ENCODE results near the gene TRIM72. TPM values are rescaled to one million over a fixed set of nuclear protein-coding genes. Genes with fewer than 3 reads are reported as not detected.

TRIM72 gene
- total RNA-seq, 1 donor from 2014 or later = 0.07 TPM

GRCh38 chr16:31189412-31189778, 24.5 kb upstream of the TRIM72 start:
- H3K4me1 Mint-ChIP-seq = peaks cover 4% of the 10 kb centered on the region
- TF ChIP-seq EZH2phosphoT487 (IDR thresholded peaks at IDR 0.05) = no peak
- no peak for TF ChIP-seq CTCF (IDR thresholded peaks at IDR 0.05)
- no peak for TF ChIP-seq EZH2 (IDR thresholded peaks at IDR 0.05)
- H3K4me1 ChIP-seq = no peaks in the 10 kb centered on the region
- H3K4me3 ChIP-seq = no peak overlapping the region
- H3K9me3 Mint-ChIP-seq = no peaks in the 10 kb centered on the region
- H3F3A ChIP-seq (ENCODE audit: low read depth) = peaks cover 86% of the 10 kb centered on the region
- H3K27ac ChIP-seq = no peak overlapping the region
- peaks cover 83% of the 10 kb centered on the region for H3K79me2 ChIP-seq (ENCODE audit: low read depth)
- no peak overlapping the region for H3K27ac Mint-ChIP-seq
- H3K4me3 Mint-ChIP-seq = no peak overlapping the region
- DNase-seq (ENCODE audit: low spot score) = no peak
- peaks cover 100% of the 10 kb centered on the region for H4K20me1 ChIP-seq (ENCODE audit: low read depth)
- peaks cover 80% of the 10 kb centered on the region for H3K36me3 Mint-ChIP-seq
- no peaks in the 10 kb centered on the region for H3K9me3 ChIP-seq (ENCODE audit: low read depth)
- H3K27me3 Mint-ChIP-seq (ENCODE audit: insufficient read depth, low read depth) = peaks cover 25% of the 10 kb centered on the region
- peaks cover 41% of the 10 kb centered on the region for H3K36me3 ChIP-seq
- no peaks in the 10 kb centered on the region for H3K27me3 ChIP-seq
- H3K9ac ChIP-seq = no peak overlapping the region
- no peak overlapping the region for H2AFZ ChIP-seq (replicated peaks)
- no peak overlapping the region for H3K4me2 ChIP-seq

GRCh38 chr16:31190061-31190460, 23.9 kb upstream of the TRIM72 start:
- Histone ChIP-seq H3K9ac (no peak overlapping the region), H3K79me2 (ENCODE audit: low read depth) (peaks cover 77% of the 10 kb centered on the region), H2AFZ (replicated peaks) (no peak overlapping the region), H3K36me3 (peaks cover 41% of the 10 kb centered on the region), H3K27me3 (no peaks in the 10 kb centered on the region), H3K4me1 (no peaks in the 10 kb centered on the region), H3K4me2 (no peak overlapping the region), H3K4me3 (no peak overlapping the region), H3K9me3 (ENCODE audit: low read depth) (no peaks in the 10 kb centered on the region), H3F3A (ENCODE audit: low read depth) (peaks cover 93% of the 10 kb centered on the region), H4K20me1 (ENCODE audit: low read depth) (peaks cover 100% of the 10 kb centered on the region), H3K27ac (no peak overlapping the region)
- TF ChIP-seq CTCF (IDR thresholded peaks at IDR 0.05) (no peak), EZH2 (IDR thresholded peaks at IDR 0.05) (no peak), EZH2phosphoT487 (IDR thresholded peaks at IDR 0.05) (no peak)
- Mint-ChIP-seq H3K27me3 (ENCODE audit: insufficient read depth, low read depth) (peaks cover 21% of the 10 kb centered on the region), H3K36me3 (peaks cover 79% of the 10 kb centered on the region), H3K4me3 (no peak overlapping the region), H3K9me3 (no peaks in the 10 kb centered on the region), H3K4me1 (peaks cover 4% of the 10 kb centered on the region), H3K27ac (no peak overlapping the region)
- no peak for DNase-seq (ENCODE audit: low spot score)

DNA sequence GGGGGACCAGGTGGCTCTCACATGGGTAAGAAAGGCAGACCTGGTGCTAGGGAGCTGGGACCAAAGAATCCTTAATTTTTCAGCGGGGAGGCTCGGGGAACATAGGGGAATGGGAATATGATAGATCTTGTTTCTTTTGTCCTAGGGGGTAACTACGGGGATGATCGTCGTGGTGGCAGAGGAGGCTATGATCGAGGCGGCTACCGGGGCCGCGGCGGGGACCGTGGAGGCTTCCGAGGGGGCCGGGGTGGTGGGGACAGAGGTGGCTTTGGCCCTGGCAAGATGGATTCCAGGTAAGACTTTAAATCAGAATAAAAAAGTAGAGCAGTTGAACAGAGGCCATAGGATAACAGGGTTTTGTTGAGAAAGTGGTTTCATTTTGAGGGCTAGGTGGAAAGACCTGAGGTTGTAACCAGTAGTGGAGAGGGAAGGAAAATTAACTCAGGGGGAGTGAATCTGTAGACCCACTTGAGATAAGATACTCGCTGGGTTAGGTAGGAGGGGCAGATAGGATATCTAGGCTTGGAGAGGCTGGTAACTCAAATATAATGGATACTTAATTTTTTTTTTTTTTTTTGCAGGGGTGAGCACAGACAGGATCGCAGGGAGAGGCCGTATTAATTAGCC, 23.0 kb upstream of the TRIM72 start:
- Histone ChIP-seq H3K9me3 (ENCODE audit: low read depth) (no peaks in the 10 kb centered on the region), H3K27me3 (no peaks in the 10 kb centered on the region), H3K79me2 (ENCODE audit: low read depth) (peaks cover 68% of the 10 kb centered on the region), H3K4me1 (no peaks in the 10 kb centered on the region), H3F3A (ENCODE audit: low read depth) (peaks cover 94% of the 10 kb centered on the region), H3K36me3 (peaks cover 34% of the 10 kb centered on the region), H3K9ac (no peak overlapping the region), H3K4me3 (no peak overlapping the region), H2AFZ (replicated peaks) (no peak overlapping the region), H3K4me2 (no peak overlapping the region), H3K27ac (no peak overlapping the region), H4K20me1 (ENCODE audit: low read depth) (peaks cover 98% of the 10 kb centered on the region)
- no peak for DNase-seq (ENCODE audit: low spot score)
- H3K27me3 Mint-ChIP-seq (ENCODE audit: insufficient read depth, low read depth) = peaks cover 21% of the 10 kb centered on the region
- TF ChIP-seq EZH2phosphoT487 (IDR thresholded peaks at IDR 0.05) (no peak), CTCF (IDR thresholded peaks at IDR 0.05) (no peak), EZH2 (IDR thresholded peaks at IDR 0.05) (no peak)
- H3K27ac Mint-ChIP-seq = no peak overlapping the region
- H3K36me3 Mint-ChIP-seq = peaks cover 72% of the 10 kb centered on the region
- H3K9me3 Mint-ChIP-seq = no peaks in the 10 kb centered on the region
- H3K4me1 Mint-ChIP-seq = peaks cover 4% of the 10 kb centered on the region
- H3K4me3 Mint-ChIP-seq = peak overlapping the region; percentile 5
